Measurements from ENCODE around the gene EZH2. TPM values are rescaled to one million over a fixed set of nuclear protein-coding genes. Genes with fewer than 3 reads are reported as not detected.

The EZH2 gene
- total RNA-seq, 2 experiments from 2014 or later = 45.5 to 72.2 TPM

DNA sequence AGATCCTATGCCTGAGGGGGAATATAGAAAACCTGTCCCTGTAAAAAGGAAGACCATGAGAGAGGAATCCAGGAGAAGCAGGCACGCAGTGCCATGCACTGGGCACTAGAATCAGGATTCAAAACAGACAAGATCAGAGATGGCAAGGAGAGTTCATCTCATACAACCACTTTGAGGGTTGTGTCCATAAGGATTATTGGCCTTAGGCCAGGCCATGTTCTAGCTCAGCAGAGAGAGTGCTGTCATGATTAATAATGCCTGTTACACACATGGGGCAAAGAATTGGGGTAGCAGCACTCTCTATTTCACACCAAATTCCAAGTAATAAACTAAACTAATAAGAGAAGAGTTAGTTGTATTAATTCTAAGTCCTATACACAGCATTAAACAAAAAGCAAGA is 29.1 kb downstream of the EZH2 start:
- no TSS peak for BruUV-seq (replicated peaks)
- ChIA-PET POLR2A (interaction anchor here (0.6 to 2.3 kb wide), 2 partner anchors 18 to 23 kb away, joined by 3 to 4 read pairs; no protein-coding TSS in a partner anchor), CTCF (ENCODE audit: unreplicated experiment) (no interaction called here)
- H3K9me2 ChIP-seq (ENCODE audit: insufficient read depth, low read length) = no peaks in the 10 kb centered on the region
- intact Hi-C loops (cut with micrococcal nuclease; ENCODE audit: unreplicated experiment) = loop anchor here (10.0 kb wide), 1 partner anchor 110 kb away; no protein-coding TSS in a partner anchor
- no peak for TF ChIP-seq EZH2phosphoT487 (IDR thresholded peaks at IDR 0.05; ENCODE audit: borderline replicate concordance, low read depth, low read length)
- TF ChIP-seq, protein P1, sequence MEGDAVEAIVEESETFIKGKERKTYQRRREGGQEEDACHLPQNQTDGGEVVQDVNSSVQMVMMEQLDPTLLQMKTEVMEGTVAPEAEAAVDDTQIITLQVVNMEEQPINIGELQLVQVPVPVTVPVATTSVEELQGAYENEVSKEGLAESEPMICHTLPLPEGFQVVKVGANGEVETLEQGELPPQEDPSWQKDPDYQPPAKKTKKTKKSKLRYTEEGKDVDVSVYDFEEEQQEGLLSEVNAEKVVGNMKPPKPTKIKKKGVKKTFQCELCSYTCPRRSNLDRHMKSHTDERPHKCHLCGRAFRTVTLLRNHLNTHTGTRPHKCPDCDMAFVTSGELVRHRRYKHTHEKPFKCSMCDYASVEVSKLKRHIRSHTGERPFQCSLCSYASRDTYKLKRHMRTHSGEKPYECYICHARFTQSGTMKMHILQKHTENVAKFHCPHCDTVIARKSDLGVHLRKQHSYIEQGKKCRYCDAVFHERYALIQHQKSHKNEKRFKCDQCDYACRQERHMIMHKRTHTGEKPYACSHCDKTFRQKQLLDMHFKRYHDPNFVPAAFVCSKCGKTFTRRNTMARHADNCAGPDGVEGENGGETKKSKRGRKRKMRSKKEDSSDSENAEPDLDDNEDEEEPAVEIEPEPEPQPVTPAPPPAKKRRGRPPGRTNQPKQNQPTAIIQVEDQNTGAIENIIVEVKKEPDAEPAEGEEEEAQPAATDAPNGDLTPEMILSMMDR (conservative IDR thresholded peaks at IDR 0.05; ENCODE audit: low read length) = no peak
- H3K36me3 ChIP-seq (ENCODE audit: insufficient read depth, low read length) = peaks cover 21% of the 10 kb centered on the region
- H4K20me1 ChIP-seq (ENCODE audit: insufficient read depth, low read length) = peaks cover 54% of the 10 kb centered on the region
- H3K4me2 ChIP-seq (ENCODE audit: low read length) = no peak overlapping the region
- DNase-seq (ENCODE audit: low spot score) = no peak
- H3K4me1 ChIP-seq (ENCODE audit: insufficient read depth, low read length, poor library complexity, severe bottlenecking) = peaks cover 16% of the 10 kb centered on the region
- no peak overlapping the region for H3K27ac ChIP-seq (ENCODE audit: low read depth, low read length, poor library complexity, severe bottlenecking)
- H3K9me3 ChIP-seq (ENCODE audit: low read length) = peaks cover 7% of the 10 kb centered on the region; the same call in 1 of the 2 replicates
- H3K4me3 ChIP-seq (ENCODE audit: low read depth, low read length, poor library complexity, severe bottlenecking) = no peak overlapping the region
- no peak overlapping the region for H2AFZ ChIP-seq (ENCODE audit: low read length)
- peaks cover 100% of the 10 kb centered on the region for H3K79me2 ChIP-seq (ENCODE audit: insufficient read depth, low read depth, low read length)

DNA sequence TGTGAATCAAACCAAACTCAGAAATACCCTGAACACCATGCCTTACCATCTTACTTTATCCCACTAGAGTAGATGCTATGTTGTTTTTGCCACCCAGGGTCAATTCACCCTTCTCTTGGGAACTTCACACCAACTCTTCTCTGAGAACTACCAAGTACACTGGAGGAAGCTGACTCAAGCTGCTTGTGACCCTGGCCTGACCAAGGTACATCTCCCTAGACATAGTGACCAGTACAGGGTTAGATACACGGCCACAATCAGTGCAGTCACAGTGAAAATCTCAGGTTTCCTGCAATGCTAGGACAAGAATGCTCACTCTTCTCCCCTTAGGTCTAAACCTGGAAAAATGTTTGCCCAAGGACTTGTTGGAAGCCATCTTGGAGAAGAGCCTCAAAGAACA is 31.8 kb downstream of the EZH2 start:
- BruUV-seq (replicated peaks) = no TSS peak
- peaks cover 73% of the 10 kb centered on the region for H4K20me1 ChIP-seq (ENCODE audit: insufficient read depth, low read length)
- CTCF ChIA-PET (ENCODE audit: unreplicated experiment) = no interaction called here

DNA sequence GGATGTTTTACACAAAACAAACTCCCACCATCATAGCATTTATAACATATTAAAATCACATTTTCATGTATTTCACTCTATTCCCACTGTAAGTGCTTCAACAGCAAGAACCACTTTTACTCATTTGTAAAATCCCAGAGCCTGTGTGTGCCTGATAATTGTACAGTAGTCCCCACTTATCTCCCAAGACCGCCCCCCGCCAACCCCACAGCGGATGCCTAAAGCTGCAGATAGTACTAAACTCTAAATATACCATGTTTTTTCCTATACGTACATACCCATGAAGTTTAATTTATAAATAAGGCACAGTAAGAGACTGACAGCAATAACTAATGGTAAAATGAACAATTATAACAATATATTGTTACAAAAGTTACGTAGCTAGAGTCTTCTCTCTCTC is 33.5 kb downstream of the EZH2 start:
- no peak overlapping the region for H3K4me3 ChIP-seq (ENCODE audit: low read depth, low read length, poor library complexity, severe bottlenecking)
- no peak for DNase-seq (ENCODE audit: low spot score)
- peaks cover 16% of the 10 kb centered on the region for H3K4me1 ChIP-seq (ENCODE audit: insufficient read depth, low read length, poor library complexity, severe bottlenecking)
- H3K36me3 ChIP-seq (ENCODE audit: insufficient read depth, low read length) = peaks cover 17% of the 10 kb centered on the region
- intact Hi-C loops (cut with micrococcal nuclease; ENCODE audit: unreplicated experiment) = loop anchor here (10.0 kb wide), 1 partner anchor 114 kb away; no protein-coding TSS in a partner anchor
- no peak overlapping the region for H3K27ac ChIP-seq (ENCODE audit: low read depth, low read length, poor library complexity, severe bottlenecking)
- no peak overlapping the region for H3K4me2 ChIP-seq (ENCODE audit: low read length)
- ChIA-PET POLR2A (interaction anchor here (1.0 to 1.3 kb wide), 3 partner anchors 25 to 62 kb away, joined by 3 to 5 read pairs (median 4); no protein-coding TSS in a partner anchor), CTCF (ENCODE audit: unreplicated experiment) (no interaction called here)
- no peaks in the 10 kb centered on the region for H3K9me2 ChIP-seq (ENCODE audit: insufficient read depth, low read length)
- TF ChIP-seq, protein P1 (conservative IDR thresholded peaks at IDR 0.05; ENCODE audit: low read length) = no peak
- no peak for TF ChIP-seq EZH2phosphoT487 (IDR thresholded peaks at IDR 0.05; ENCODE audit: borderline replicate concordance, low read depth, low read length)
- no TSS peak for BruUV-seq (replicated peaks)
- no peak overlapping the region for H2AFZ ChIP-seq (ENCODE audit: low read length)
- peaks cover 100% of the 10 kb centered on the region for H3K79me2 ChIP-seq (ENCODE audit: insufficient read depth, low read depth, low read length)
- peaks cover 74% of the 10 kb centered on the region for H4K20me1 ChIP-seq (ENCODE audit: insufficient read depth, low read length)
- H3K9me3 ChIP-seq (ENCODE audit: low read length) = no peaks in the 10 kb centered on the region

More for the DNA sequence above, 31.8 kb downstream of the EZH2 start:
- Histone ChIP-seq H3K9me2 (ENCODE audit: insufficient read depth, low read length) (no peaks in the 10 kb centered on the region), H3K27ac (ENCODE audit: low read depth, low read length, poor library complexity, severe bottlenecking) (no peak overlapping the region), H3K79me2 (ENCODE audit: insufficient read depth, low read depth, low read length) (peaks cover 100% of the 10 kb centered on the region), H3K9me3 (ENCODE audit: low read length) (no peaks in the 10 kb centered on the region), H2AFZ (ENCODE audit: low read length) (no peak overlapping the region), H3K4me3 (ENCODE audit: low read depth, low read length, poor library complexity, severe bottlenecking) (no peak overlapping the region), H3K4me1 (ENCODE audit: insufficient read depth, low read length, poor library complexity, severe bottlenecking) (peaks cover 22% of the 10 kb centered on the region), H3K4me2 (ENCODE audit: low read length) (no peak overlapping the region), H3K36me3 (ENCODE audit: insufficient read depth, low read length) (peaks cover 5% of the 10 kb centered on the region; the same call in 1 of the 2 replicates)
- DNase-seq (ENCODE audit: low spot score) = no peak
- intact Hi-C loops (cut with micrococcal nuclease; ENCODE audit: unreplicated experiment) = loop anchor here (10.0 kb wide), 1 partner anchor 113 kb away; no protein-coding TSS in a partner anchor
- POLR2A ChIA-PET = no interaction called here
- TF ChIP-seq, protein P1 (conservative IDR thresholded peaks at IDR 0.05; ENCODE audit: low read length) = no peak
- no peak for TF ChIP-seq EZH2phosphoT487 (IDR thresholded peaks at IDR 0.05; ENCODE audit: borderline replicate concordance, low read depth, low read length)

Data from OCI-LY7 (cell line).